H1 (cell line): ENCODE measurements around the gene MRPS35. TPM values are rescaled to one million over a fixed set of nuclear protein-coding genes. Genes with fewer than 3 reads are reported as not detected.

Source experiments
- CTCF ChIA-PET: fragments of 300-600 bp; sonication (Branson Sonifier 250); formaldehyde crosslinking; loops from one replicate; lab custom pipeline; 2021; ENCODE audit not compliant: partially characterized antibody; lab: Charles Lee
- POLR2A ChIA-PET: fragments of 300-600 bp; sonication (Branson Sonifier 250); formaldehyde crosslinking; loops from one replicate; lab custom pipeline; 2021; ENCODE audit warnings: inconsistent platforms; ENCODE audit not compliant: partially characterized antibody; lab: Charles Lee
- DNase-seq, 2 experiments: peaks; one replicate each; pipeline versions ENCODE4 v3.0.0 to v3.0.0-alpha.2; 2010 to 2022; ENCODE audit warnings: low spot score in 2 of 2, low read depth in 1 of 2, mixed read lengths in 1 of 2
- FAIRE-seq: peaks from 2 replicates; lab custom pipeline; 2011; peaks lifted over from hg19 to GRCh38; lab: Jason Lieb, UNC
- H2AFZ ChIP-seq: 2 replicates; pipeline ENCODE4 v1.8.1; 2012; ENCODE audit warnings: low read length, inconsistent platforms
- H2AK5ac ChIP-seq: 2 replicates; pipeline ENCODE4 v1.6.1; 2013; ENCODE audit warnings: low read depth, low read length
- H2BK120ac ChIP-seq: replicated peaks from 2 replicates; pipeline ENCODE3; 2013; ENCODE audit warnings: low read depth, low read length, inconsistent platforms
- H2BK12ac ChIP-seq: 2 replicates; pipeline ENCODE4 v1.6.1; 2013; ENCODE audit warnings: low read depth, low read length
- H2BK15ac ChIP-seq: 2 replicates; pipeline ENCODE4 v1.6.1; 2013; ENCODE audit warnings: low read length
- H2BK20ac ChIP-seq: 2 replicates; pipeline ENCODE4 v1.6.1; 2013; ENCODE audit warnings: low read length
- H2BK5ac ChIP-seq: 2 replicates; pipeline ENCODE4 v1.6.1; 2013; ENCODE audit warnings: low read depth, low read length
- H3K14ac ChIP-seq: 2 replicates; pipeline ENCODE4 v1.6.1; 2013; ENCODE audit warnings: inconsistent platforms; ENCODE audit not compliant: insufficient read length
- H3K18ac ChIP-seq: 2 replicates; pipeline ENCODE4 v1.6.1; 2013; ENCODE audit warnings: low read length; ENCODE audit errors: extremely low read depth
- H3K23ac ChIP-seq: 2 replicates; pipeline ENCODE4 v1.6.1; 2013; ENCODE audit warnings: inconsistent platforms; ENCODE audit not compliant: insufficient read length
- H3K23me2 ChIP-seq: 2 replicates; pipeline ENCODE4 v1.6.1; 2013; ENCODE audit warnings: low read depth, low read length
- H3K27ac ChIP-seq: 2 replicates; pipeline ENCODE4 v1.6.1; 2011; ENCODE audit warnings: low read depth, low read length, inconsistent platforms
- H3K27me3 ChIP-seq, 4 experiments: replicated peaks in 1 of 4; 1 replicate in 1 of 4; 2 replicates in 3 of 4; pipeline versions ENCODE4 v1.6.1 to v1.8.1; 2011 to 2013; ENCODE audit warnings: low read length in 3 of 4, mild to moderate bottlenecking in 3 of 4, inconsistent platforms in 2 of 4, mixed read lengths in 2 of 4, moderate library complexity in 1 of 4; ENCODE audit not compliant: control insufficient read depth in 3 of 4, insufficient read depth in 3 of 4; ENCODE audit errors: extremely low read depth in 1 of 4
- H3K36me3 ChIP-seq, 4 experiments: 2 replicates each; pipeline versions ENCODE4 v1.6.1 to v1.8.1; 2011 to 2013; ENCODE audit warnings: mild to moderate bottlenecking in 4 of 4, low read length in 3 of 4, moderate library complexity in 2 of 4, control low read depth in 1 of 4, inconsistent platforms in 1 of 4; ENCODE audit not compliant: insufficient read depth in 4 of 4, control insufficient read depth in 2 of 4
- H3K4ac ChIP-seq: replicated peaks from 2 replicates; pipeline ENCODE3; 2013; ENCODE audit warnings: low read length, low read depth, mixed read lengths, inconsistent platforms; ENCODE audit not compliant: insufficient read length
- H3K4me1 ChIP-seq, 4 experiments: replicated peaks in 1 of 4; 1 replicate in 1 of 4; 2 replicates in 3 of 4; pipeline versions ENCODE4 v1.6.1 to v1.8.1; 2011 to 2013; ENCODE audit warnings: low read length in 3 of 4, inconsistent platforms in 2 of 4, mixed read lengths in 1 of 4; ENCODE audit not compliant: insufficient read depth in 4 of 4, control insufficient read depth in 3 of 4
- H3K4me2 ChIP-seq, 2 experiments: 2 replicates each; pipeline versions ENCODE4 v1.6.1 to v1.8.1; 2011 to 2013; ENCODE audit warnings: low read depth in 2 of 2, low read length in 2 of 2, control low read depth in 1 of 2, inconsistent platforms in 1 of 2, mild to moderate bottlenecking in 1 of 2; ENCODE audit not compliant: insufficient read depth in 1 of 2
- H3K4me3 ChIP-seq, 4 experiments: fragments of 200-600, 300-600 bp in 1 of 4; sonication (generic), shearing (Covaris generic), sonication (Bioruptor Twin) in 1 of 4; 2 replicates each; pipeline versions ENCODE4 v1.5.1 to v1.8.1; 2011 to 2016; ENCODE audit warnings: low read length in 4 of 4, low read depth in 3 of 4, control low read depth in 2 of 4, inconsistent platforms in 2 of 4, mild to moderate bottlenecking in 2 of 4, mixed read lengths in 1 of 4, moderate library complexity in 1 of 4; ENCODE audit not compliant: insufficient read depth in 2 of 4; ENCODE audit errors: extremely low read depth in 1 of 4
- H3K56ac ChIP-seq: replicated peaks from 2 replicates; pipeline ENCODE3; 2013; ENCODE audit warnings: low read depth, mild to moderate bottlenecking, mixed read lengths, low read length, inconsistent platforms; ENCODE audit not compliant: insufficient read length
- H3K79me1 ChIP-seq: 2 replicates; pipeline ENCODE4 v1.6.1; 2013; ENCODE audit warnings: low read depth, low read length, control low read depth
- H3K79me2 ChIP-seq, 2 experiments: 2 replicates each; pipeline versions ENCODE4 v1.6.1 to v1.8.1; 2012 to 2013; ENCODE audit warnings: low read length in 2 of 2, mild to moderate bottlenecking in 2 of 2, inconsistent platforms in 1 of 2; ENCODE audit not compliant: insufficient read depth in 2 of 2, control insufficient read depth in 1 of 2
- H3K9ac ChIP-seq, 4 experiments: replicated peaks in 1 of 4; 1 replicate in 1 of 4; 2 replicates in 3 of 4; pipeline versions ENCODE4 v1.6.1 to v1.8.1; 2011 to 2013; ENCODE audit warnings: low read depth in 3 of 4, low read length in 3 of 4, control low read depth in 2 of 4, mild to moderate bottlenecking in 2 of 4, moderate library complexity in 2 of 4, inconsistent platforms in 1 of 4; ENCODE audit errors: extremely low read depth in 1 of 4
- H3K9me3 ChIP-seq, 2 experiments: 2 replicates each; pipeline versions ENCODE4 v1.6.1 to v1.8.1; 2012 to 2013; ENCODE audit warnings: mild to moderate bottlenecking in 2 of 2, moderate library complexity in 2 of 2, control low read depth in 1 of 2, inconsistent platforms in 1 of 2, low read depth in 1 of 2, low read length in 1 of 2, mixed read lengths in 1 of 2; ENCODE audit not compliant: insufficient read depth in 2 of 2
- H4K20me1 ChIP-seq, 2 experiments: replicated peaks in 1 of 2; 2 replicates each; pipeline versions ENCODE3 to v1.8.1; 2011 to 2013; ENCODE audit warnings: inconsistent platforms in 2 of 2, low read length in 2 of 2, mild to moderate bottlenecking in 1 of 2; ENCODE audit not compliant: insufficient read depth in 2 of 2, control insufficient read depth in 1 of 2
- H4K5ac ChIP-seq: 2 replicates; pipeline ENCODE4 v1.6.1; 2013; ENCODE audit warnings: low read length, low read depth, mixed read lengths, inconsistent platforms; ENCODE audit not compliant: insufficient read length
- H4K8ac ChIP-seq: 2 replicates; pipeline ENCODE4 v1.8.0; 2013; ENCODE audit warnings: mild to moderate bottlenecking, moderate library complexity, low read length, inconsistent platforms; ENCODE audit not compliant: insufficient read depth; ENCODE audit errors: extremely low read depth
- H4K91ac ChIP-seq: replicated peaks from 2 replicates; pipeline ENCODE3; 2013; ENCODE audit warnings: low read length, mixed read lengths, inconsistent platforms; ENCODE audit not compliant: insufficient read length
- BCL11A ChIP-seq, 2 experiments: IDR thresholded peaks; one replicate each; pipeline ENCODE4 v1.6.1; 2011; ENCODE audit warnings: low read depth in 2 of 2, low read length in 2 of 2, mild to moderate bottlenecking in 2 of 2
- FOSL1 ChIP-seq: IDR thresholded peaks from 2 replicates; pipeline ENCODE4 v1.6.1; 2011; ENCODE audit warnings: mild to moderate bottlenecking, low read depth, low read length, moderate library complexity; ENCODE audit not compliant: insufficient read depth
- JUN ChIP-seq: IDR thresholded peaks from 2 replicates; pipeline ENCODE4 v1.6.1; 2011; ENCODE audit warnings: low read depth, mild to moderate bottlenecking, improper control_type of control experiment, low read length
- JUND ChIP-seq: IDR thresholded peaks from 2 replicates; pipeline ENCODE4 v1.6.1; 2011; ENCODE audit warnings: mild to moderate bottlenecking, improper control_type of control experiment, low read length
- TAF1 ChIP-seq: IDR thresholded peaks from 2 replicates; pipeline ENCODE4 v1.6.1; 2011; ENCODE audit warnings: mild to moderate bottlenecking, low read depth, low read length
- TCF12 ChIP-seq: IDR thresholded peaks from 2 replicates; pipeline ENCODE4 v1.6.1; 2011; ENCODE audit warnings: low read depth, mild to moderate bottlenecking, low read length
- WGBS, 2 experiments: shearing (Covaris generic) in 1 of 2; methylation state at CpG; one replicate each; pipeline versions ENCODE4 v1.1.6 to v1.1.7; 2013 to 2015; ENCODE audit warnings: low lambda C conversion rate in 2 of 2, mixed read lengths in 2 of 2, inconsistent platforms in 1 of 2, low coverage in 1 of 2, missing lambda C conversion rate in 1 of 2; ENCODE audit not compliant: insufficient replicate concordance in 2 of 2, insufficient coverage in 1 of 2, insufficient read length in 1 of 2; ENCODE audit errors: extremely low coverage in 1 of 2, missing lambda C conversion rate in 1 of 2; 5-methylcytosine and 5-hydroxymethylcytosine counted together
- polyA plus RNA-seq, 7 experiments: library from polyadenylated mRNA; depleted of rRNA in 3 of 7; stranded (reverse) in 5 of 7; unstranded in 2 of 7; fragments of >200 nt in 5 of 7; fragments of 200-250 nt in 2 of 7; gene quantifications; 1 replicate in 5 of 7; 2 replicates in 1 of 7; 4 replicates in 1 of 7; pipeline versions ENCODE4 v1.2.1 to v1.2.3, GENCODE V29; 2011 to 2013; ENCODE audit warnings: missing spikeins in 2 of 7, mixed read lengths in 2 of 7
- total RNA-seq: library from RNA; stranded (reverse); fragmentation: NEBNext Ultra II Directional; extraction: Animal tissue kit (Norgen Biotek cat#: 25700); gene quantifications from 2 replicates; pipeline ENCODE4 v1.2.1, GENCODE V29; 2021

Gene MRPS35
- total and polyA plus RNA-seq, 2 of the 8 experiments (the other 6 are each of a cell fraction or from before 2014, with no cell fraction given): 26.8 to 47.9 TPM

DNA sequence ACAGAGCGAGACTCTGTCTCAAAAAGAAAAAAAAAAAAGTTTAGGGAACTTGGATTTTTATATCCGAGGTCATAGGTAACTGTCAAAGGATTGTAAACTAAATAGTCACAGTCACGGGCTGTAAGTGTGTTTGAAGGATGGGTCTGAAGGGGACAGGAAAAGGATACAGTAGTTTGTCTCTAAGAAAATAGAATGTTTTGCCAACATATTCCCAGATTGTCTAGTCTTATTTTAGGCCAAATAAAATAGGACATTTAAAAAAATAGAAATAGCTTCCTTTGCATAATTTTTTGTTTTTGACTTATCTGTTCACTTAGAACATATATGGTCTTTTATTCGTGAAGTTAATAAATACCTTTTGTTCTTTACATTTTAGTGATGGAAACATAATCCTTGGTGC, 38.6 kb upstream of the MRPS35 start:
- TF ChIP-seq BCL11A (IDR thresholded peaks at IDR 0.05; ENCODE audit: low read depth in 2 of 2, low read length in 2 of 2) (no peak), FOSL1 (no peak), TCF12 (no peak), TAF1 (no peak), JUND (no peak), JUN (no peak)
- H3K23me2 ChIP-seq: no peaks in the 10 kb centered on the region
- no peak overlapping the region for H2AK5ac ChIP-seq
- DNase-seq (no peak), FAIRE-seq (no peak)
- H4K91ac ChIP-seq: no peak overlapping the region
- H4K20me1 ChIP-seq: no peaks in the 10 kb centered on the region
- no peak overlapping the region for H2AFZ ChIP-seq
- no peak overlapping the region for H4K5ac ChIP-seq
- no peak overlapping the region for H2BK15ac ChIP-seq
- no peak overlapping the region for H3K27ac ChIP-seq
- no peak overlapping the region for H3K56ac ChIP-seq
- H3K9ac ChIP-seq: no peak overlapping the region
- H4K8ac ChIP-seq: no peak overlapping the region
- no peak overlapping the region for H3K23ac ChIP-seq
- no peak overlapping the region for H3K4ac ChIP-seq
- 84% methylated on average over 4 of the region's 4 CpGs; no CpG with 5 or more reads in 1 of the 2 experiments for WGBS, 2 experiments
- H3K79me1 ChIP-seq: no peaks in the 10 kb centered on the region
- H3K4me2 ChIP-seq: no peak overlapping the region
- peaks cover 0 to 5% (median 1%) of the 10 kb centered on the region in 4 experiments; a peak in 1 of 8 replicates for H3K36me3 ChIP-seq
- no peaks in the 10 kb centered on the region for H3K27me3 ChIP-seq
- H3K9me3 ChIP-seq: no peaks in the 10 kb centered on the region
- ChIA-PET POLR2A (no interaction called here), CTCF (interaction anchor here (0.7 kb wide), 1 partner anchor 12 kb away, joined by 3 read pairs; no protein-coding TSS in a partner anchor)
- H3K4me1 ChIP-seq: no peaks in the 10 kb centered on the region
- H3K14ac ChIP-seq: no peak overlapping the region
- no peak overlapping the region for H3K4me3 ChIP-seq
- H2BK120ac ChIP-seq: no peak overlapping the region
- no peak overlapping the region for H3K18ac ChIP-seq
- H2BK20ac ChIP-seq: no peak overlapping the region
- no peak overlapping the region for H2BK5ac ChIP-seq
- no peak overlapping the region for H2BK12ac ChIP-seq
- no peaks in the 10 kb centered on the region for H3K79me2 ChIP-seq
